HepG2 (cell line): ENCODE results near the gene FGGY. TPM values are rescaled to one million over a fixed set of nuclear protein-coding genes. Genes with fewer than 3 reads are reported as not detected.

Experiments used
- AHR ChIP-seq: IDR thresholded peaks from 2 replicates; pipeline ENCODE4 v1.6.1; 2018; ENCODE audit warnings: missing genetic modification reagents, missing compliant biosample characterization
- ARID5B ChIP-seq: IDR thresholded peaks from 2 replicates; pipeline ENCODE4 v1.4.0; 2020; ENCODE audit warnings: mild to moderate bottlenecking, missing genetic modification reagents
- CEBPB ChIP-seq: IDR thresholded peaks from 2 replicates; pipeline ENCODE4 v1.6.1; 2011; ENCODE audit warnings: low read depth, low read length, improper control_type of control experiment, borderline replicate concordance
- CHCHD3 ChIP-seq: sonication (generic); formaldehyde crosslinking; IDR thresholded peaks from 2 replicates; pipeline ENCODE4 v1.8.0; 2022; ENCODE audit warnings: mild to moderate bottlenecking, missing genetic modification reagents, moderate library complexity
- DR1 ChIP-seq: sonication (generic); formaldehyde crosslinking; IDR thresholded peaks from 2 replicates; pipeline ENCODE4 v1.8.0; 2021; ENCODE audit warnings: mild to moderate bottlenecking, missing genetic modification reagents, inconsistent platforms
- HOXA5 ChIP-seq: sonication (generic); formaldehyde crosslinking; IDR thresholded peaks from 2 replicates; pipeline ENCODE4 v1.4.0; 2020; ENCODE audit warnings: missing genetic modification reagents
- KDM5B ChIP-seq: sonication (generic); formaldehyde crosslinking; IDR thresholded peaks from 2 replicates; pipeline ENCODE4 v1.4.0; 2020; ENCODE audit warnings: missing genetic modification reagents, mild to moderate bottlenecking, borderline replicate concordance
- NFIB ChIP-seq: sonication (generic); formaldehyde crosslinking; IDR thresholded peaks from 2 replicates; pipeline ENCODE4 v1.9.0; 2021; ENCODE audit warnings: missing genetic modification reagents, mild to moderate bottlenecking, borderline replicate concordance
- NR2F1 ChIP-seq, 2 experiments: fragments of 450-650 bp in 1 of 2; formaldehyde crosslinking in 1 of 2; IDR thresholded peaks; 2 replicates each; pipeline versions ENCODE4 v1.5.0 to v1.6.1; 2016 to 2020; ENCODE audit warnings: mild to moderate bottlenecking in 1 of 2, missing compliant biosample characterization in 1 of 2, missing genetic modification reagents in 1 of 2, moderate library complexity in 1 of 2
- PPARG ChIP-seq: conservative IDR thresholded peaks from 2 replicates; pipeline ENCODE4 v1.6.1; 2016; ENCODE audit warnings: missing biosample characterization, missing genetic modification reagents
- SOX6 ChIP-seq, 2 experiments: fragments of 450-650 bp in 1 of 2; sonication (generic) in 1 of 2; formaldehyde crosslinking in 1 of 2; IDR thresholded peaks; 2 replicates each; pipeline versions ENCODE4 v1.4.0 to v1.6.1; 2017 to 2020; ENCODE audit warnings: antibody characterized with exemption in 1 of 2, mild to moderate bottlenecking in 1 of 2, missing genetic modification reagents in 1 of 2
- STAT6 ChIP-seq: sonication (generic); formaldehyde crosslinking; IDR thresholded peaks from 2 replicates; pipeline ENCODE4 v1.4.0; 2020; ENCODE audit warnings: missing genetic modification reagents, mild to moderate bottlenecking, borderline replicate concordance
- ZNF12 ChIP-seq: sonication (generic); formaldehyde crosslinking; IDR thresholded peaks from 2 replicates; pipeline ENCODE4 v1.5.0; 2020; ENCODE audit warnings: missing genetic modification reagents
- ZNF468 ChIP-seq: sonication (generic); formaldehyde crosslinking; IDR thresholded peaks from 2 replicates; pipeline ENCODE4 v1.8.0; 2022; ENCODE audit warnings: mild to moderate bottlenecking, moderate library complexity, missing genetic modification reagents
- ZNF609 ChIP-seq: sonication (generic); formaldehyde crosslinking; IDR thresholded peaks from 2 replicates; pipeline ENCODE4 v1.4.0; 2020; ENCODE audit warnings: mild to moderate bottlenecking, missing genetic modification reagents, borderline replicate concordance
- ZNF792 ChIP-seq: IDR thresholded peaks from 2 replicates; pipeline ENCODE4 v1.6.1; 2016
- polyA plus RNA-seq, 8 experiments: library from polyadenylated mRNA; depleted of rRNA in 3 of 8; stranded (reverse) in 7 of 8; unstranded in 1 of 8; fragments of >200 nt; fragmentation: Illumina TruSeq in 4 of 8; extraction: Trizol in 4 of 8; gene quantifications; 2 replicates each; pipeline versions ENCODE4 v1.2.1 to v1.2.3, GENCODE V29; 2011 to 2016; ENCODE audit warnings: low read depth in 4 of 8, missing spikeins in 1 of 8, mixed read lengths in 1 of 8; ENCODE audit not compliant: insufficient read depth in 1 of 8
- total RNA-seq, 5 experiments: library from RNA; depleted of rRNA; stranded (reverse); fragments of >200 nt; fragmentation: Illumina TruSeq; extraction: Trizol; gene quantifications; 2 replicates each; pipeline ENCODE4 v1.2.3, GENCODE V29; 2016; ENCODE audit warnings: low read depth in 1 of 5

The FGGY gene
- total and polyA plus RNA-seq, 2 of the 13 experiments (the other 11 are each of a cell fraction or from before 2014, with no cell fraction given) = 15.7 to 27.5 TPM

- TF ChIP-seq NR2F1 (CRISPR knock-in tag; IDR thresholded peaks at IDR 0.05) = 0 out of 4 replicates have a peak, but pooled peaks of 1 of the 2 experiments have one; percentile 34
- TF ChIP-seq ZNF12 (CRISPR knock-in tag) = 0 out of 2 replicates have a peak, but pooled peaks have one; percentile 53
- TF ChIP-seq ZNF468 (CRISPR knock-in tag) = no peak
- peak; percentile 96 for TF ChIP-seq ARID5B (CRISPR knock-in tag)
- TF ChIP-seq ZNF792 = 0 out of 2 replicates have a peak, but pooled peaks have one; percentile 62
- TF ChIP-seq NFIB (CRISPR knock-in tag) = no peak
- TF ChIP-seq AHR (CRISPR knock-in tag) = no peak
- peak; percentile 49 for TF ChIP-seq PPARG
- TF ChIP-seq CEBPB = peak; percentile 98
- peak; percentile 93 for TF ChIP-seq HOXA5 (CRISPR knock-in tag)
- no peak for TF ChIP-seq KDM5B
- TF ChIP-seq STAT6 (CRISPR knock-in tag) = no peak
- no peak for TF ChIP-seq DR1
- TF ChIP-seq CHCHD3 (CRISPR knock-in tag) = no peak
- peak; percentile 42; the same call in 1 of the 2 replicates for TF ChIP-seq ZNF609
- no peak for TF ChIP-seq SOX6 (IDR thresholded peaks at IDR 0.05)
- TF ChIP-seq SOX6 (CRISPR knock-in tag; IDR thresholded peaks at IDR 0.05) = peak; percentile 94
Observed at GRCh38 chr1:59511476-59512465, 214.9 kb downstream of the FGGY start (continued).
